H9 (cell line): ENCODE results near the gene CHPF. TPM values are rescaled to one million over a fixed set of nuclear protein-coding genes. Genes with fewer than 3 reads are reported as not detected.

Source experiments
- DNase-seq: peaks from one replicate; pipeline ENCODE4 v3.0.0-alpha.2; 2017
- H2AFZ ChIP-seq: one replicate; pipeline ENCODE4 v1.6.1; 2013; ENCODE audit warnings: mild to moderate bottlenecking, low read length, control low read depth, moderate library complexity
- H2AK5ac ChIP-seq: 2 replicates; pipeline ENCODE4 v1.6.1; 2013; ENCODE audit warnings: low read length, control low read depth, mixed read lengths; ENCODE audit not compliant: insufficient read length
- H2BK120ac ChIP-seq: one replicate; pipeline ENCODE4 v1.6.1; 2013; ENCODE audit warnings: low read depth, mild to moderate bottlenecking, low read length, control low read depth, inconsistent platforms; ENCODE audit not compliant: poor library complexity, severe bottlenecking
- H2BK12ac ChIP-seq: 2 replicates; pipeline ENCODE4 v1.6.1; 2013; ENCODE audit warnings: low read length, control low read depth, mixed read lengths, low read depth; ENCODE audit not compliant: insufficient read length
- H2BK15ac ChIP-seq: 2 replicates; pipeline ENCODE4 v1.6.1; 2013; ENCODE audit warnings: low read depth, low read length, control low read depth
- H2BK20ac ChIP-seq: one replicate; pipeline ENCODE4 v1.6.1; 2013; ENCODE audit warnings: low read depth, mild to moderate bottlenecking, low read length, control low read depth, inconsistent platforms; ENCODE audit not compliant: poor library complexity, severe bottlenecking
- H2BK5ac ChIP-seq: 2 replicates; pipeline ENCODE4 v1.6.1; 2013; ENCODE audit warnings: low read length, control low read depth, mixed read lengths; ENCODE audit not compliant: insufficient read length
- H3K14ac ChIP-seq: 2 replicates; pipeline ENCODE4 v1.6.1; 2013; ENCODE audit warnings: low read length, control low read depth; ENCODE audit not compliant: insufficient read depth
- H3K18ac ChIP-seq: 2 replicates; pipeline ENCODE4 v1.6.1; 2013; ENCODE audit warnings: low read depth, mild to moderate bottlenecking, mixed read lengths, low read length, control low read depth; ENCODE audit not compliant: insufficient read length
- H3K23ac ChIP-seq: 2 replicates; pipeline ENCODE4 v1.6.1; 2013; ENCODE audit warnings: low read length, control low read depth, mixed read lengths, low read depth; ENCODE audit not compliant: insufficient read length
- H3K23me2 ChIP-seq: 2 replicates; pipeline ENCODE4 v1.6.1; 2013; ENCODE audit warnings: low read depth, mild to moderate bottlenecking, mixed read lengths, low read length, control low read depth; ENCODE audit not compliant: insufficient read length, poor library complexity, severe bottlenecking
- H3K27ac ChIP-seq: 2 replicates; pipeline ENCODE4 v1.5.1; 2013; ENCODE audit warnings: low read length, control low read depth, mixed read lengths, low read depth; ENCODE audit not compliant: insufficient read length
- H3K27me3 ChIP-seq: 2 replicates; pipeline ENCODE4 v1.6.1; 2013; ENCODE audit warnings: low read length, control low read depth, inconsistent platforms; ENCODE audit not compliant: insufficient read depth
- H3K4ac ChIP-seq: 2 replicates; pipeline ENCODE4 v1.6.1; 2013; ENCODE audit warnings: low read depth, mild to moderate bottlenecking, control low read depth, inconsistent platforms, low read length, moderate library complexity
- H3K4me1 ChIP-seq: 2 replicates; pipeline ENCODE4 v1.6.1; 2013; ENCODE audit warnings: low read length, control low read depth, inconsistent platforms; ENCODE audit not compliant: insufficient read depth
- H3K4me2 ChIP-seq: 2 replicates; pipeline ENCODE4 v1.6.1; 2013; ENCODE audit warnings: low read length, control low read depth, mixed read lengths; ENCODE audit not compliant: insufficient read length, insufficient read depth
- H3K56ac ChIP-seq: 2 replicates; pipeline ENCODE4 v1.6.1; 2013; ENCODE audit warnings: low read depth, mild to moderate bottlenecking, mixed read lengths, low read length, control low read depth; ENCODE audit not compliant: insufficient read length
- H3K79me1 ChIP-seq: 2 replicates; pipeline ENCODE4 v1.6.1; 2013; ENCODE audit warnings: low read depth, mild to moderate bottlenecking, moderate library complexity, low read length, control low read depth, inconsistent platforms; ENCODE audit not compliant: insufficient read depth, poor library complexity, severe bottlenecking
- H3K79me2 ChIP-seq: 2 replicates; pipeline ENCODE4 v1.6.1; 2013; ENCODE audit warnings: low read length, control low read depth, inconsistent platforms; ENCODE audit not compliant: insufficient read depth
- H3K9ac ChIP-seq: 2 replicates; pipeline ENCODE4 v1.6.1; 2013; ENCODE audit warnings: low read length, control low read depth, mixed read lengths; ENCODE audit not compliant: insufficient read length; ENCODE audit errors: extremely low read depth
- H3K9me3 ChIP-seq: one replicate; pipeline ENCODE4 v1.6.1; 2013; ENCODE audit warnings: low read depth, low read length, inconsistent platforms; ENCODE audit not compliant: control insufficient read depth
- H3T11ph ChIP-seq: one replicate; pipeline ENCODE4 v1.6.1; 2013; ENCODE audit warnings: mild to moderate bottlenecking, low read length, control low read depth, inconsistent platforms
- H4K20me1 ChIP-seq: one replicate; pipeline ENCODE4 v1.6.1; 2013; ENCODE audit not compliant: control insufficient read depth, insufficient read length, insufficient read depth
- H4K5ac ChIP-seq: 2 replicates; pipeline ENCODE4 v1.6.1; 2013; ENCODE audit warnings: low read depth, mild to moderate bottlenecking, mixed read lengths, low read length, control low read depth; ENCODE audit not compliant: insufficient read length
- H4K8ac ChIP-seq: replicated peaks from 2 replicates; pipeline ENCODE4 v1.6.1; 2013; ENCODE audit warnings: low read length, control low read depth, mixed read lengths, low read depth; ENCODE audit not compliant: insufficient read length
- H4K91ac ChIP-seq: 2 replicates; pipeline ENCODE4 v1.6.1; 2013; ENCODE audit warnings: low read depth, mild to moderate bottlenecking, moderate library complexity, mixed read lengths, low read length, control low read depth; ENCODE audit not compliant: insufficient read length
- H3K27ac Mint-ChIP-seq, 3 experiments: 2 replicates in 2 of 3; 3 replicates in 1 of 3; pipeline ENCODE4 v1.8.0; 2020 to 2021; ENCODE audit warnings: mixed read lengths in 3 of 3, mild to moderate bottlenecking in 1 of 3, moderate library complexity in 1 of 3
- H3K27me3 Mint-ChIP-seq: 2 replicates; pipeline ENCODE4 v1.8.0; 2021; ENCODE audit warnings: low read depth, mild to moderate bottlenecking, moderate library complexity, mixed read lengths
- H3K36me3 Mint-ChIP-seq, 3 experiments: 2 replicates in 2 of 3; 3 replicates in 1 of 3; pipeline ENCODE4 v1.8.0; 2020 to 2021; ENCODE audit warnings: low read depth in 3 of 3, mixed read lengths in 3 of 3; ENCODE audit not compliant: insufficient read depth in 1 of 3
- H3K4me1 Mint-ChIP-seq, 2 experiments: 2 replicates each; pipeline ENCODE4 v1.8.0; 2020; ENCODE audit warnings: mixed read lengths in 2 of 2
- H3K4me3 Mint-ChIP-seq, 2 experiments: 2 replicates in 1 of 2; 3 replicates in 1 of 2; pipeline ENCODE4 v1.8.0; 2020 to 2021; ENCODE audit warnings: mild to moderate bottlenecking in 2 of 2, mixed read lengths in 2 of 2, moderate library complexity in 1 of 2
- H3K9me3 Mint-ChIP-seq, 2 experiments: 2 replicates in 1 of 2; 3 replicates in 1 of 2; pipeline ENCODE4 v1.8.0; 2020; ENCODE audit warnings: mild to moderate bottlenecking in 2 of 2, mixed read lengths in 2 of 2, moderate library complexity in 1 of 2
- CTCF ChIP-seq: fragments of 200-600 bp; sonication (generic); conservative IDR thresholded peaks from 3 replicates; pipeline ENCODE4 v1.8.0; 2021; ENCODE audit warnings: antibody characterized with exemption, mild to moderate bottlenecking
- WGBS: extraction: QIAGEN DNeasy Blood & Tissue Kit; methylation state at CpG from one replicate; pipeline ENCODE4 v1.1.7; 2013; ENCODE audit warnings: missing lambda C conversion rate, low lambda C conversion rate, mixed read lengths; ENCODE audit not compliant: insufficient read length; ENCODE audit errors: extremely low coverage; 5-methylcytosine and 5-hydroxymethylcytosine counted together
- total RNA-seq: library from RNA; stranded (reverse); gene quantifications from 2 replicates; pipeline ENCODE4 v1.2.1, GENCODE V29; 2021

CHPF gene
- total RNA-seq, 1 experiment from 2014 or later: 46.5 TPM

- H4K8ac ChIP-seq: no peak within 1 kb of the TSS
- H3K9me3 Mint-ChIP-seq: no peaks in the 10 kb centered on the region; a peak in 3 of 5 replicates
- no peaks in the 10 kb centered on the region for H3K79me1 ChIP-seq
- H3K9me3 ChIP-seq: no peaks in the 10 kb centered on the region
- no peaks in the 10 kb centered on the region; a peak in 1 of 7 replicates for H3K36me3 Mint-ChIP-seq
- H3K4me2 ChIP-seq: peak within 1 kb of the TSS; percentile 25
- no peak for DNase-seq
- no peaks in the 10 kb centered on the region for H3K79me2 ChIP-seq
- peaks cover 48 to 68% of the 10 kb centered on the region in 2 experiments for H3K4me1 Mint-ChIP-seq
- no peak within 1 kb of the TSS for H3K4ac ChIP-seq
- no peak within 1 kb of the TSS for H2BK120ac ChIP-seq
- H3K23me2 ChIP-seq: peaks cover 4% of the 10 kb centered on the region
- H2BK12ac ChIP-seq: no peak within 1 kb of the TSS
- no peak within 1 kb of the TSS for H3K23ac ChIP-seq
- no peak within 1 kb of the TSS for H2AK5ac ChIP-seq
- H3T11ph ChIP-seq: no peak within 1 kb of the TSS
- H3K56ac ChIP-seq: no peak within 1 kb of the TSS
- peaks cover 19% of the 10 kb centered on the region; the same call in 1 of the 2 replicates for H3K27me3 ChIP-seq
- no peak within 1 kb of the TSS for H2BK5ac ChIP-seq
- H2BK20ac ChIP-seq: no peak within 1 kb of the TSS
- peaks cover 91% of the 10 kb centered on the region for H3K27me3 Mint-ChIP-seq
- H4K91ac ChIP-seq: no peak within 1 kb of the TSS
- peak within 1 kb of the TSS in 1 of 2 experiments; percentile 63; a peak in 4 of 5 replicates for H3K4me3 Mint-ChIP-seq
- peaks cover 3% of the 10 kb centered on the region for H4K20me1 ChIP-seq
- peaks cover 10% of the 10 kb centered on the region; the same call in 1 of the 2 replicates for H3K4me1 ChIP-seq
- H2BK15ac ChIP-seq: no peak within 1 kb of the TSS
- no peak within 1 kb of the TSS for H4K5ac ChIP-seq
- no peak for TF ChIP-seq CTCF
- H3K27ac ChIP-seq: no peak within 1 kb of the TSS
- H3K18ac ChIP-seq: no peak within 1 kb of the TSS
- WGBS: no CpG with 5 or more reads among the region's 31 CpGs
- H3K14ac ChIP-seq: peak within 1 kb of the TSS; percentile 61
- peak within 1 kb of the TSS in 1 of 3 experiments; percentile 43; a peak in 1 of 7 replicates for H3K27ac Mint-ChIP-seq
- H3K9ac ChIP-seq: no peak within 1 kb of the TSS
- no peak within 1 kb of the TSS for H2AFZ ChIP-seq
Measured at GRCh38 chr2:219514196-219514761, 29.3 kb downstream of the CHPF start, which contains the start of gene ASIC4. Gene ASIC4 (plus strand): TSS chr2:219514482. CDS start chr2:219514725, 243 bp downstream.
